Measurements from ENCODE around the gene BHLHE40.

- TF ChIP-seq SP4 (IDR thresholded peaks at IDR 0.05; ENCODE audit: low read length) (no peak), CTCF (IDR thresholded peaks at IDR 0.05; ENCODE audit: control extremely low read depth in 1 of 3, insufficient read depth in 1 of 3, low read depth in 1 of 3, low read length in 3 of 3) (no peak), EZH2 (IDR thresholded peaks at IDR 0.05; ENCODE audit: low read depth, low read length, severe bottlenecking) (no peak), SP1 (IDR thresholded peaks at IDR 0.05; ENCODE audit: low read depth, low read length) (no peak), SAP30 (IDR thresholded peaks at IDR 0.05; ENCODE audit: insufficient read depth, insufficient replicate concordance, low read length) (no peak), JUN (IDR thresholded peaks at IDR 0.05; ENCODE audit: low read depth, low read length) (no peak), MAX (IDR thresholded peaks at IDR 0.05) (no peak), POLR2A (IDR thresholded peaks at IDR 0.05; ENCODE audit: control extremely low read depth in 1 of 2, low read depth in 2 of 2, low read length in 2 of 2) (no peak), TAF1 (IDR thresholded peaks at IDR 0.05; ENCODE audit: low read depth, low read length) (no peak), BCL11A (IDR thresholded peaks at IDR 0.05; ENCODE audit: low read depth in 2 of 2, low read length in 2 of 2) (no peak), SIN3A (conservative IDR thresholded peaks at IDR 0.05 in 1 of 2, IDR thresholded peaks at IDR 0.05 in 1 of 2; ENCODE audit: low read depth in 1 of 2, low read length in 2 of 2) (no peak), BACH1 (IDR thresholded peaks at IDR 0.05; ENCODE audit: low read length) (no peak)
Measured at GRCh38 chr3:4994144-4994730, 15.0 kb downstream of the BHLHE40 start.
